ENCODE measurements around the gene CD34.
"Not testable (repeated sequence)": the region's sequence is repeated elsewhere in the genome, so short reads cannot be mapped to it uniquely, and the experiment has no call there.

The CD34 gene

GRCh38 chr1:207926984-207927383, 16.1 kb upstream of the CD34 start:
- DNase-seq (ENCODE audit: low read depth in 2 of 2): no peak

- not testable (repeated sequence) for DNase-seq (ENCODE audit: low read depth in 2 of 2)
Observed at GRCh38 chr1:207925969-207926368, 15.0 kb upstream of the CD34 start.

GRCh38 chr1:207925210-207925609, 14.3 kb upstream of the CD34 start:
- DNase-seq (ENCODE audit: low read depth in 2 of 2): no peak

DNA sequence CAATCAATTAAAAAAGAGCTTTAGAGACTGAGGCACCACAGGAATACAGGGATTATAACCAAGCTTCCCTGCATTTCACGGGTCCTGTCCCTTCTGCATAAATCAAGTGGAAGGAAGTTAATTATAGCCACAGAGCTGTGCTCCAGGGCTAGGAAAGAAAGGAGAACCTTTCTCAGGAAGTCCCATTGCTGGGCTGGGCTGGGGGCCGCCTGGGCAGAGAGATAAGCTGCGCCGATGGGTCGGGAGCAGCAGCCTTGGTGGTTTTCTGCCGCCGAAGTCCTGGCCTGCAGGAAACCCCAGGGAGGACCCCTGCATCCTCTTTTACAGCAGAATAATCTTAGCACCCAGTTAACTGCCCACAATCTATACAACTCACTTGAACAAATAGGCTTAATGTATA, 12.6 kb upstream of the CD34 start:
- DNase-seq (ENCODE audit: low read depth in 2 of 2): no peak

- DNase-seq (ENCODE audit: low read depth in 2 of 2): no peak
Observed at GRCh38 chr1:207923121-207923520, 12.2 kb upstream of the CD34 start.

DNA sequence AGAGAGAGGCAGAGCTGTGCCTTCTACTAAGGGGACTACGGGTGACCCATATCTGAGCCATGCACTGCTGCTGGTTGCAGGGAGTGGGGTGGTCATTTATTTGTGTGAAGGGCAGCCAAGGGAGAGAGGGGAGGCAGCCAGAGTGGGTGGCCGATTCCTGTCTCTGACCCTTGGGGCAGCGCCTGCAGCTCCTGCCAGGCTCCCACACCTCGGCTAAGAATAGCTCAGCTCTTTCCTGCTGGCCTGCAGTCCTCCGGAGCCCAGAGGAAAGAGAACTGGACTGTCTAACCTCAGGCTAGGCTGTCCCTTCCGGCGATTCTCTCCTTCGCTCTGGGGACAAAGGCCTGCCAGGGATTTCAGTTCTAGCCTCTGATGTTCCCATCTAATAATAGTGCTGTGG, 11.6 kb upstream of the CD34 start:
- DNase-seq (ENCODE audit: low read depth in 2 of 2): no peak

DNA sequence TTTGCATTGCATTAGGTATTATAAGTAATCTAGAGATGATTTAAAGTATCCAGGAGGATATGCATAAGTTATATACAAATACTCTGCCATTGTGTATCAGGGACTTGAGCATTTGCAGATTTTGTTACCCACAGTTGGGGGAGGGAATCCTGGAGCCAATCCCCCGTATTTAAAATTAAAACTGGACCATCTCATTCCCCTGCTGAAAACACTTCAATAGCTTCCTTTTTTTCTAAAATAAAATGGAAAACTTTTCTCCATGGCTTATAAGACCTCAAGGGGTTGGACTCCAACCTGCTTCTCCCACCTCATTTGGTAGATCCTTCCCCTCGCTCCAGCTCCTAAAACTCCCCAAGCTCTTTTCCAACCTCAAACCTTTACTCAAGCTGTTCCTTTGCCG, 10.4 kb upstream of the CD34 start:
- DNase-seq (ENCODE audit: low read depth in 2 of 2): no peak

DNA sequence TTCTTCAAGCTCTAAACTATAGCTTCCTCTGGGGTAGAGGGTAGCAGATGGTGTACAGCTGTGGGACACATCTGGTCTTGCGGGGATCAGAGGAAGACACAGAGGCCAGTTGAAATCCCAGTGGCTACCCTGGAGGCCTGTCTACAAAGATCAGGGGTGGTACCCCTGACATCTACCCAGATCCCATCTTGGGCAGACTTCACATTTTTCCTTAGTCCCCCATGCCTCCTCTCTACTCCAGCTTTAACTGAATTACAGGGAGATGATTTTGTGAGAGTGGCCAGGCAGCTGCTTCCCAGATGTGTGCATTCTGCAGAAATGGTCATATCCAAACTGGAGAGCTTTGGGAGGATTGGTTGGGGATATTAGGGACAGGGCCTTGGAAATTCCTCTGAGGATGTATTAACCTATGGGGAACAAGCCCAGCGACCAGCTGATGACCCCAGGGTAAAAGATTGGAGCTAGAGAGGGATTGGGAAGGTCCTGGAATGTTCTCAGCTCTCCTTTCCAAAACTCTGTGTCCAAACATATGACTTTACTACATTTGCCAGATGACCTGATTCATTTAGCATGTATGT, 9.6 kb upstream of the CD34 start:
- DNase-seq (ENCODE audit: low read depth in 2 of 2): no peak

GRCh38 chr1:207919523-207920170, 8.7 kb upstream of the CD34 start:
- DNase-seq (ENCODE audit: low read depth in 2 of 2): no peak

GRCh38 chr1:207918581-207918980, 7.7 kb upstream of the CD34 start:
- no peak for DNase-seq (ENCODE audit: low read depth in 2 of 2)

DNA sequence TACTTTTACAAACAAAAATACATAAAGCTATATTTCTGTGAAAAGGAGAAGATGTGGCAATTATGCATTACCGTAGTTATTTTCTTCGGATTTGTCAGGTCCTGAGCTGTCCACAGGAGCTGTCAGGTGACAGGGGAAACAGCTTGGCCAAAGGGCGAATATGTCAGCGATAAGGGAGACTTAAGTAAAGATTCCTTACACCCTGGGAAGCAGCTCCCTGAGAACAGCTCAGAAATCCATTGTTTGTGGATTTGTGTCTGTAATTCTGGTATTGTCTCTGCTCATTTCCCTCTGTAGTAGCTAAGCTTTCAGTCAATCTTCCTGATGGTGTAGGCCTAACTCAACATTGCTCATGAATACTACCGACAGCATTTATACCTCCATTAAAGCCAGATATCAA, 7.1 kb upstream of the CD34 start:
- no peak for DNase-seq (ENCODE audit: low read depth in 2 of 2)

DNA sequence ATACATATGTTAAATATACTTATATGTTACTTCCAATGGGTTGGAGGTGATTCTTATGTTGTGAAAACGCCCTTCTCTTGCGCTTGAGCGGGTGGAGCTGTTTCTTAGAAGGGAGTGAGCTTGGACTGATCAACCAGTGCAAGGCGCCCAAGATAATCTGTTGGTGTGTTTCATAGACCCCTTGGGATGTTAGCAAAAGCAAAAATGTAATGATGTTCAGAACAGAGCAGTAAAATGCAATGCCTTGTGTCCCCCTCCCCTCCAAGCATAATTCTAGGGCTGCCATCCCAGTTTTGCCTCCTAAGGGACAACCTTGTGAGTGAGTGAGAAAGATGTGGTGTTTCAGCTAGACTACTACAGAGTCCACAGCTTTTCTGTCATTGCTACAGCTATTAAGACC, 6.2 kb upstream of the CD34 start:
- DNase-seq (ENCODE audit: low read depth in 2 of 2): no peak

- no peak for DNase-seq (ENCODE audit: low read depth in 2 of 2)
Observed at GRCh38 chr1:207913951-207914350, 3.0 kb upstream of the CD34 start.

DNA sequence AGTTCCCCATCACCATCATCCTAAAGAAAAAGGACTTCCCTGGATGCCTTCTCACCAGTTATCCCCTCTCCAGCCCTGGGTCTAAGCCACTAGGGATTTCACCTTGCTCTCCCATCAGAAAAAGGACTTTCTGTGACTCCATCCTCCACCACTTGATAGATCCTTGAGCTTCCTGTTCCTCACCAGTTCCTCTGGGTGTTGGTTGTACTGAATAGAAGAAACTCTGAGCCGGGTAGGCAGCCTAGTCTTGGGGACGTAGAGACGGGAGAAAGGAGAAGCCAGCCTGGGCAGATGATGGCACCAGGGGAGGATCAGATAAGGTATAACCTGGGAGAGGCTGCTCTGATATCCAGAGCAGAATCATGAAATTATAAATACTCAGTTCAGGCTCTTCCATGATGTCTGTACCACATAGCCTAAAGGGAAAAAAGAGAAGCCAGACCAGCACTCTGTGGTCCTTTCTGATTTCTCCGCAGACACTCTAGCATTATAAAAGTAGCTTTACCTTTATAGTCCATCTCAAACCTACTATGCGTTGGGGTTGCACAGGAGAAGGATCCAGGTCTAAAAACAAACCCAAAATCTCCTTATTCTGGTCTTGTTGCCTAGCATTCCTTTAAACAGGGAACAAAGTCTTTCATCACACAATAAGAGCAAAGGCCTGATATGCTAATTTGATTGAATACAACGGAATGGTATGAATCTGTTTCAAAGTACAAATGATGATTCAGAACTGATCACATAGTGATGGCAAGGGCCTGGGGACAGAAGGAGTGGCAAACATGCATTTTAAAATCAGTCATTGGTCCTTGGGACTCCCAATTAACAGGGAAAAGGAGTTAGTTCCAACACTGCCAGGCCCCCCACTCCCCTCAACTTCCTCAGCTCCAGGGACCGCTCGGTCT, 1.2 kb upstream of the CD34 start:
- DNase-seq (ENCODE audit: low read depth in 2 of 2): no peak

- DNase-seq (ENCODE audit: low read depth in 2 of 2): no peak
Observed at GRCh38 chr1:207909687-207910086, 1.2 kb downstream of the CD34 start.

DNA sequence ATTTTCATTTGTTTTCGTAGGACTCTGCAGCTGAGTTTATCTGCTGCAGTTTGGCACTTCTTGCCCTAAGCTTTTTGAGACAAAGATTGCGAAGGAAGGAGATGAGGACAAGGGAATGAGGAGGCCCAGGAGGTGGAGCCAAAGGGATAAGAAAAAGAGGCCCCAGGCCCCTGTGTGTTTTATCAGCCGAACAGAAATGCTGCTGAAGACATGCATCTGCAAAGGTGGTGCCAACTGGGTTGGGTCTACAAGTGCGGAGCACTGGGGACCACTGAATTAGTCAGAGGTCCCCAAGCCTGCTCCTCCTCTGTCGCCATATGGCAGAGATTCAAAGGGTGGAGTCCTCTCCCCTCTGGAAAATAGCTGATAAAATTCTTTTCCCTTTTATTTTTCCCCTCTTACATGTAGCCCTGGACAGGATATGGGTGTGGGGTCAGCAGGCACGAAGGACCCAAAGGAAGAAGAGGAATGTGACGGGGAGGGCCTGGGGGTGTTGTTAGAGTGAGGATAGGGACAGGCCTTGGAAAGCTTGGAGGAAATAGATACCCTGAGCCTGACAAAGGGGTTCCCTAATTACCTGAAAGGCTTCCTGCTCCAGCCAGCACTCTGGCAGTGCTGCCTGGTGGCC, 2.7 kb downstream of the CD34 start:
- DNase-seq (ENCODE audit: low read depth in 2 of 2): no peak

- DNase-seq (ENCODE audit: low read depth in 2 of 2): no peak
Observed at GRCh38 chr1:207904391-207904790, 6.5 kb downstream of the CD34 start.

GRCh38 chr1:207903767-207904166, 7.2 kb downstream of the CD34 start:
- no peak for DNase-seq (ENCODE audit: low read depth in 2 of 2)

GRCh38 chr1:207903053-207903452, 7.9 kb downstream of the CD34 start:
- no peak for DNase-seq (ENCODE audit: low read depth in 2 of 2)

GRCh38 chr1:207902566-207902965, 8.4 kb downstream of the CD34 start:
- no peak for DNase-seq (ENCODE audit: low read depth in 2 of 2)

DNA sequence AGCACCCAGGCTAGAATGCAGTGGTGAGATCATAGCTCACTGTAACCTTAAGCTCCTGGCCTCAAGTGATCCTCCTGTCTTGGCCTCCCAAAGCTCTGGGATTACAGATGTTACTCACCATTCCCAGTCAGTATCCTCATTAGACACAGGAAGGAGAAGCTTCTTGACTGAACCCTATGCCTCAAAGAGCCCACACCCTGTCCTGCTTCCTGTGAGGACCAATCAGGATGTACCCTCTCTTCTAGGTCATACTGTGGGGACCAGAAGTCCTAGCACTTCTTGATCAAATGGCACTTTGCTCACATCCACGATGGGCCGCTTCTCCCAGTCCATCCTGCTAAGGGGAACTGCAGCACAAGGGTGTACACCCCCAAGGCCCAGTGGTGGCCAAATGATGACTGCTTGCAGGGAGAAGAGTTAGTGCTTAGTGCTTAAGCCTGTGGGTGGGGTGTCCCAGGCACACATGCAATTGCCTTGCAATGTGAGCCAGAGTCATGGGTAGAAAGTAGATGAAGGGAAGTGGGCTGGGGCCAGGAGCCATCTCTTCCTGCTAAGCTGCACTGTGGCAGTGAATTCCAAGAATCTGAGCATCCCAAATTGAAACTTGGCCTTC, 9.8 kb downstream of the CD34 start:
- DNase-seq (ENCODE audit: low read depth in 2 of 2): no peak

- DNase-seq (ENCODE audit: low read depth in 2 of 2): no peak
Observed at GRCh38 chr1:207898836-207899235, 12.1 kb downstream of the CD34 start.
